Right cardiac atrium (tissue), 5 donors: ENCODE data around the gene ATP2B3. TPM values are rescaled to one million over a fixed set of nuclear protein-coding genes. Genes with fewer than 3 reads are reported as not detected.

Experiments
- ATAC-seq, 2 donors: fragments of 200-7000 bp; cut with Tn5 transposase; one replicate each; pipeline versions ENCODE4 v1.8.0 to v1.9.1; 2020; ENCODE audit warnings: moderate library complexity in 2 of 2, mild to moderate bottlenecking in 1 of 2
- DNase-seq, 3 donors: peaks; one replicate each; pipeline ENCODE4 v3.0.0-alpha.2; 2020
- H3K27ac ChIP-seq: one replicate; pipeline ENCODE4 v1.5.1; 2013; ENCODE audit warnings: mild to moderate bottlenecking, low read length, control low read depth, moderate library complexity
- H3K27me3 ChIP-seq: one replicate; pipeline ENCODE4 v1.6.1; 2013; ENCODE audit not compliant: control insufficient read depth, insufficient read depth
- H3K4me1 ChIP-seq: one replicate; pipeline ENCODE4 v1.6.1; 2013; ENCODE audit warnings: low read length; ENCODE audit not compliant: control insufficient read depth, insufficient read depth
- H3K4me3 ChIP-seq: one replicate; pipeline ENCODE4 v1.5.1; 2013; ENCODE audit warnings: low read length, control low read depth
- H3K9me3 ChIP-seq: one replicate; pipeline ENCODE4 v1.6.1; 2013; ENCODE audit warnings: low read length; ENCODE audit not compliant: control insufficient read depth
- WGBS: extraction: QIAGEN DNeasy Blood & Tissue Kit; methylation state at CpG from one replicate; pipeline ENCODE4 v1.1.7; 2013; 5-methylcytosine and 5-hydroxymethylcytosine counted together
- intact Hi-C, 4 donors: fragments of 100-400 bp; cut with DNase I; formaldehyde crosslinking; loops; one replicate each; pipeline versions ENCODE4 v1.11.0 to v1.14.0; 2022 to 2023
- polyA plus RNA-seq: library from polyadenylated mRNA; stranded (reverse); fragments of 200-250 nt; gene quantifications from one replicate; pipeline ENCODE4 v1.2.3, GENCODE V29; 2013
- total RNA-seq, 4 donors: library from RNA; stranded (reverse); fragmentation: NEBNext Ultra II Directional; extraction: Animal tissue kit (Norgen Biotek cat#: 25700); gene quantifications; one replicate each; pipeline ENCODE4 v1.2.1, GENCODE V29; 2021
- donor health status: healthy with polysubstance abuse.
- donor health status: DM: no; HTN: yes; CAD: no.
- donor health status: DM: no; HTN: no; CAD: no.
- donor health status: DM: no; HTN: yes; CAD: no; lungs with severe emphysema.
- donor health status: DM: yes; HTN: yes; CAD: no.

Gene ATP2B3
- total and polyA plus RNA-seq, 5 donors: under 0.01 TPM; not detected in 4

DNA sequence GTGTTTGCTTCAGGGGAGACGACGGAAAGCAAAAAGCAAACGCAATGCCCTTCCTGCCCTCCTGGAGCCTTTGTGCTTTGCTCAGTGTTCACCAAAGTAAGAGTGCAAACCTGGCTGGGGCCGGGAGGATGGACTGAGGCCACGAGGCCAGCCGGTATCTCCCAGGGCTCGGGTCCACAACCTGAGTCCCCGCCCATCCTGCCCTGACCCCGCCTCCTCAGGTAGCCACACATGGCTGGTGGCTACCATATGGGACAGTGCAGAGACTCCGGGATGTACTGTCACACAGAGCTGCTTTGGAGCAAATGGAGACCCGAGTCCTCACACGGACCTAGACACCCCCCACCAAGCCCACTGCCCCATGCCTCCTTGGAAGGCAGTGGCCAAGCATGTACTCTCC lies 4.8 kb downstream of the ATP2B3 start:
- intact Hi-C loops: no loop called here
- Histone ChIP-seq H3K4me1 (no peaks in the 10 kb centered on the region), H3K27ac (no peak overlapping the region), H3K9me3 (no peaks in the 10 kb centered on the region), H3K27me3 (no peaks in the 10 kb centered on the region), H3K4me3 (no peak overlapping the region)
- 38% methylated on average over 12 of the region's 12 CpGs for WGBS
- ATAC-seq (no peak), DNase-seq (no peak)

DNA sequence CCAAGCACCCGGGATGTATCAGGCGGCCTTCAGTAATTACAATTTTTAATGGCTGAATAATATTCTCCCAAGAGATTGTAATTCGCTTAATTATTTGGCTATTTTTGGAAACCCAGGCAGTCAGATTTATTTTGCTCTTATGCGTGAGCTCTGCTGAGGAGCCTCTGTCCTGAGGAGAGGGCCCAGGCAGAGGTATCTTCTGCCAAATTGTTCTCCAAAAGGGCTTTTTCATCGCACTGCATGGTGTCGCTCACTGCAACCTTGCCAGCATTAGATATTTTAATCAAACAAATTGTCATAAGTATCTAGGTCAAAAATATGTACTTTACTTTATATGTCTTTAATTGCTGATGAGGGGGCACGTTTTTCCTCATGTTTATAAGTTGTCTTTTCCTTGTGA lies 5.8 kb downstream of the ATP2B3 start:
- Histone ChIP-seq H3K27me3 (no peaks in the 10 kb centered on the region), H3K27ac (no peak overlapping the region)
- WGBS: 78% methylated on average over 7 of the region's 7 CpGs

DNA sequence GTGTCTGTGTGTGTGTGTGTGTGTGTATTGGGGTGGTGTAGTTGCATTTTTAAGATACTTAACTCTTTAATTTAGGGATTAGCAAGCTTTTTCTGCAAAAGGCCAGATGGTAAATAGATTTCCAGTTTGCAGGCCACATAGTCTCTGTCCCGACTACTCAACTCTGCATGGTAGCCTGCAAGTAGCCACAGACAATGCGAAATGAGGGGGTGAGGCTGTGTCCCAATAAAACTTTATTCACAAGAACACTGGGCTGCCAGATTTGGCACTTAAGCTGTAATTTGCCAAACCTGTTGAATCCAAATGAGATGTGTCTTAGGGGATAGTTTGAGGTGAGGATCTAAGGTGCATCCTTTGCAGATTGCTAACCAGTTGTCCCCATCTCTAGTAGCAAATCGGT lies 6.8 kb downstream of the ATP2B3 start:
- intact Hi-C loops: no loop called here
- Histone ChIP-seq H3K4me3 (no peak overlapping the region), H3K27me3 (no peaks in the 10 kb centered on the region), H3K4me1 (no peaks in the 10 kb centered on the region), H3K27ac (no peak overlapping the region), H3K9me3 (no peaks in the 10 kb centered on the region)
- ATAC-seq (no peak), DNase-seq (no peak)
- 89% methylated on average over 3 of the region's 3 CpGs for WGBS

More for the DNA sequence above, 5.8 kb downstream of the ATP2B3 start:
- no peak for DNase-seq
- ATAC-seq: no peak
- Histone ChIP-seq H3K4me3 (no peak overlapping the region), H3K9me3 (no peaks in the 10 kb centered on the region), H3K4me1 (no peaks in the 10 kb centered on the region)
- intact Hi-C loops: no loop called here

DNA sequence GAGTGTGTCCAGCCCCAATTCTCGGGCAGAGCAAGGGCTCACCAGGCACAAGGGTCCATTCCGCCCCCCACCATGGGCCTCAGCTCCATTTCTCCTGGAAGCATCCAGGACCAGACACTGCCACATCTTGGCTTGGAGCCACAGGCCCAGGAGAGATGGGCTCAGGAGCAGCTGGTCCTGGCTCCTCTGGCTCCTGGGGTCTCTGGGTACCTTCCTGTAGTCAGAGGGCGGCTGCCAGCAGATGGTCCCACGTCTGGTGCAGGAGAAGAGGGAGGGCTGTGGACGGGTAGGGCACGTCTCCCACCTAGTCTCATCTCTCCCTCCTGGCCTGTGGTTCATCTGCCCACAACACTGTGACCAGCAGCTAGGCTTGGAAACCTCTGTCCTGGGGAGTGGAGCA lies 8.0 kb downstream of the ATP2B3 start:
- H3K27me3 ChIP-seq: no peaks in the 10 kb centered on the region
- DNase-seq: no peak
- no peaks in the 10 kb centered on the region for H3K9me3 ChIP-seq
- no peaks in the 10 kb centered on the region for H3K4me1 ChIP-seq
- H3K4me3 ChIP-seq: no peak overlapping the region
- intact Hi-C loops: no loop called here
- WGBS: 83% methylated on average over 6 of the region's 6 CpGs
- ATAC-seq: no peak
- no peak overlapping the region for H3K27ac ChIP-seq

DNA sequence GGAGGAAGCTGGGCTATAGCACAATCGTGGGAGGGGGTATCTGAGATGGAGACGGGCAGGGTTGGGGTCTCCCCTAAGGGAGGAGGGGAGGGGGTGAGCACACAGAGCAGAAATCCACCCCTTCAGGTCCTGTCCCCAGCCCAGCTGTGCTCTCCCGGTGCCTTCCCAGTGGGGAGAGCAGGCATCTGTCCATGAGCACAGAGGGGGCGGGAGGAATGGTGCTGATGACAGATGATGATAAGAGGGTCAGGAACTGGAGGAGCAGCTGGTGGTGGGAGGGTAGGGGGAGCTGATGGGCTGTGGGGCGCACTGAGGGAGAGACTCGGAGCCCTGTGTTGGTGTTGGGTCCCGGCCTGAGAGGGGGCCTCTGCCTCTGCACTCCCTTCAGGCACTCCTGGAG lies 8.6 kb downstream of the ATP2B3 start:
- H3K4me3 ChIP-seq: no peak overlapping the region
- DNase-seq: no peak
- no peak overlapping the region for H3K27ac ChIP-seq
- intact Hi-C loops: no loop called here
- 44% methylated on average over 7 of the region's 7 CpGs for WGBS
- ATAC-seq: no peak
- H3K27me3 ChIP-seq: no peaks in the 10 kb centered on the region
- H3K9me3 ChIP-seq: no peaks in the 10 kb centered on the region
- H3K4me1 ChIP-seq: no peaks in the 10 kb centered on the region

DNA sequence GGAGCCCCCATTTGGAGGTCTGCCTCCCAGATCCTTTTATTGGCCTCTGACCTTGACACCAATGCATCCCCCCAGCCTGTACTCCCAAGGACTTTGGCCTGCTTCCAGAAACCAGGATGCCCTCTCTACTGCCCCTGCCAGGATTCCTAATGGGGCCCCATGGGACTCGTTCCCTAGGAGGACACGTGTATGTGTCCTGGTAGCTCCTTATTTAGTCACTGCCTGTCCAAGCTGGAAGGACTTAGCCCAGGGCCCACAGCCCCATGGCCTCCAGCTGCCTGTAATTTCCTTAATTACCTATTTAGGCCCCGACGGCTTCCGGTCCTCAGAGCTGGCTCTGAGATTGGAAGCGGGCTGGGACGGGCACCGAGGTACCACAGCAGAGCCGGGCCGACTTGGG lies 9.4 kb downstream of the ATP2B3 start:
- no peak overlapping the region for H3K4me3 ChIP-seq
- no peaks in the 10 kb centered on the region for H3K4me1 ChIP-seq
- H3K27me3 ChIP-seq: no peaks in the 10 kb centered on the region
- no peak for ATAC-seq
- no peaks in the 10 kb centered on the region for H3K9me3 ChIP-seq
- WGBS: 49% methylated on average over 10 of the region's 10 CpGs
- no peak overlapping the region for H3K27ac ChIP-seq
- intact Hi-C loops: no loop called here
- DNase-seq: no peak

DNA sequence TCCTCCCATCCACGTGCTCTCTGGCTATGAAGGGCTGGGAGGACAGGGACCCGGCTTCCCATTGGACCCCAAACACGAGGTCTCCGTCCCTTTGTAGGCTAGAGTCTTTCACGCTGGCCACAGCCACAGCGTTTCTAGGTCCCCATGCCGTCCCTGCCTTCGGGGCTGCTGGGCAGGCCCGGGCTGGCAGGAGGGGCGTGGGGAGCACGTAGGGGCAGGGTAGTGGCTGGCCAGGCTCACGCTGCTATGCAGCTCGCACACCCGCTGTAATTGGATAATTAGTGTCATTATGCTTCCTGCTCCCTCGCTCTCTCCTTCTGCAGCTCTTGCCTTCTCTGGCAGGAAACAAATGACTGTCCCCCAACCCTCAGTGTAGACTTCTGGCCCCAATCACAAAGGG lies 9.8 kb downstream of the ATP2B3 start:
- Histone ChIP-seq H3K4me1 (no peaks in the 10 kb centered on the region), H3K4me3 (no peak overlapping the region), H3K27me3 (no peaks in the 10 kb centered on the region), H3K27ac (no peak overlapping the region), H3K9me3 (no peaks in the 10 kb centered on the region)
- intact Hi-C loops: no loop called here
- 76% methylated on average over 15 of the region's 15 CpGs for WGBS
- no peak for DNase-seq
- no peak for ATAC-seq

DNA sequence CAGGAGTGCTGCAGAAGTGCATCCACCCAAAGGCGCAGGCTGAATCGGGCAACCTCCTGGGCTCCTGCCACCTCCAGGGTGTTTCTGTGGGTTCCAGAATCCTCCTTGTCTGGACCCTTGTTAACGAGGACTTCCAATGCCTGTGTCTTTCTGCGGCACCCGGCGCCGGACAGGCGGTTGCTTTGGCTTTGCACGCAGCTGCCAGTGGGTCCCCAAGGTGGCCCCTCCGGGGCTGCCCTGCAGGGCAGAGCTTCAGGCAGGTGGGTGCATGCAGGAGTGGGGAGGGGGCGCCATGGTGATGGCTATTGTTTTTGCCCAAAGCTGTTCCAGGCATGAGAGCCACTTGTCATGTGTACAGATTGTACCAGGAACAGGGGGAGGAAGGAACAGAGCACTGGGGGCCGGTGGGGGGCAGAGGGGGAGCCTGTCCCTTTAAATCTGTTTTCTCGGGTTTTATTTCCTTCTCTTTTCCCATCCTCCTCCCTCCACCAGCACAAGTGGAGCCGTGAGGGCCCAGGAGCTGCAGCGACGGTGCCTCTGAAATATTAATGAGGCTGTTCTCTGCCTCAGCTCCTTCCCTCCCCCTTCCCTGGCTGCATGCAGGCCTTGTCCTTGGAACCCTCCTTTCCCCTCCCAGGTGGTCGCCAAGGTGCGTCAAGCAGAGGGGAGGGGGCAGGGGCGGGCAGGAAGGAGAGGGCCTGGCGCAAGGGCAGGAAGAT lies 13.1 kb downstream of the ATP2B3 start:
- 73% methylated on average over 18 of the region's 20 CpGs for WGBS
- no peak for DNase-seq
- H3K4me3 ChIP-seq: no peak overlapping the region
- intact Hi-C loops: no loop called here
- no peak overlapping the region for H3K27ac ChIP-seq
- no peaks in the 10 kb centered on the region for H3K9me3 ChIP-seq
- ATAC-seq: no peak
- no peaks in the 10 kb centered on the region for H3K4me1 ChIP-seq
- H3K27me3 ChIP-seq: no peaks in the 10 kb centered on the region

DNA sequence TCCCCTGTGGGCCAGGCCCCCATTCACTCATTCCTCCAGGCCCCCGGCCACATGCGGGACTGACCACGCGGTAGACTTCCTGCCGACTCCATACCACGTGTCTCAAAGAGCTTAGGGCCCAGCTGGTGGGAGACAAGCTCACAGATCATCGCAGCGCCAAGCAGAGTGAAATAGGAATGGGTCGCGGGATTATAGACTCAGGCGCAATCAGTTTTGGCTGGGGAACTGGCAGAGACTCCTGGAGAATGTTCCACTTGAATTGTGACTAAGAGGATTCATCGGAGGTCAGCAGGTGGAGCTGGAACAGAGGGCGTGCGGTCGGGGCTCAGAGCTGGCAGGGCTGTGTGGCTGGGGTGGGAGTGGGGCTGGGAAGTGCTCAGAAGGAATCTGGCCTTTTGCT lies 15.6 kb downstream of the ATP2B3 start:
- Histone ChIP-seq H3K27ac (no peak overlapping the region), H3K27me3 (no peaks in the 10 kb centered on the region), H3K4me1 (no peaks in the 10 kb centered on the region), H3K9me3 (no peaks in the 10 kb centered on the region), H3K4me3 (no peak overlapping the region)
- WGBS: 57% methylated on average over 15 of the region's 15 CpGs
- ATAC-seq (no peak), DNase-seq (no peak)
- intact Hi-C loops: no loop called here

DNA sequence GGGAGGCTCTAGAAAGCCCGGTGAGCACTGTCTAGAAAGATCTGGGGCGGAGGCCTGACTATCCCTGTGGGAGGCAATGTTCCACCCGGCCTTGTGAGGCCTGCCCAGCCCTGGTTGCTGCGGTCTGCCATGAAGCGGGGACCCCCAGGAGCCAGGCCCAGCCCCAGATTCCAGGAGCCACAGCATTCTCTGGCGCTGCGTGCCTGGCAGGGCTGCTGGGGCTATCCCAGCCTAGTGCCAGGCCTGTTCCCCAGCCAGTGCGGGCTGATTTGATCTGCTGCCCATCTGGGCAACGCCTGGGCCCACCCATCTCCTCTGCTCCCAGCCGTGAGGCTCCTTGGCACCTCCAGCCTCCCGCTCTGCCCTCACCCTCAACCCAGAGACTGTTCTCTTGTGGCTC lies 19.6 kb downstream of the ATP2B3 start:
- H3K27ac ChIP-seq: no peak overlapping the region
- H3K4me1 ChIP-seq: no peaks in the 10 kb centered on the region
- H3K9me3 ChIP-seq: no peaks in the 10 kb centered on the region
- intact Hi-C loops: no loop called here
- H3K27me3 ChIP-seq: no peaks in the 10 kb centered on the region
- DNase-seq: no peak
- 87% methylated on average over 11 of the region's 11 CpGs for WGBS
- ATAC-seq: no peak
- H3K4me3 ChIP-seq: no peak overlapping the region

DNA sequence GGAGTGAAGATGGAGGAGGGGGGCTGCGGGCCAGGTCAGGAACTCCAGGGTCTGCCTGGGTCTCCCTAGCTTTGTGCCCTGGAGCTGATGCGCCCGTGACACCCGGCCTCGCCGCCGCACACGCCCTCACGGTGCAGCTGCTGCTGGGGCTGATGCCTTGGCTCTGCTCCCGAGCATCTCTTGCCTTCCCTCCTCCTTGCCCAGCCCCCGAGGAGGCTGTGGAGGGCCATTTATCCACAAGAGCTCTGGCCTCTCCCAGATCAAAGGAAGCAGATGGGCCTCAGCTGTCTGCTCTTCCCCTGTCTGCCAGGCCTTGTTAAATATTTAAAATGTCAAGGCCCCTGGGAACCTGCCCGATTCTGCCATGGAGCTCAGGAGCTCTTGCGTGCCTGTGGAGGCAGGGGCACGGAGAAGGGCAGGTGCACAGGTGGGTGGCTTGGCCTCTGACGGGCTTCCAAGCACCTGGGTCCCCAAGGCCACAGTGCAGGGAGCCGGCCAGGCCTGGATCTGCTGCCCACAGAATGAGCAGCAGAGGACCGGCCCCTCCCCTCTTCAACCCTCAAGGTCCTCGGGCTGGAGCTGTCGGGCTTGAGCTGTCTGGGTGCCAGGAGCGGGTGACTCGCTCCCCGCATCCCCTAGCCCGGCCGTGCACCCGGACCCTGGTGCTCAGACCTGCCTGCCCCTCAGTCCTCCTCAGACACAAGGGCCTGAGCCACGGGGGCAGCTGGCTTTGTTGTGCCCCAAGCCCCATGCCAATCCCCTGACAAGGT lies 20.3 kb downstream of the ATP2B3 start:
- WGBS: 76% methylated on average over 26 of the region's 26 CpGs
- intact Hi-C loops: no loop called here

More for the DNA sequence above, 20.3 kb downstream of the ATP2B3 start:
- H3K27ac ChIP-seq: no peak overlapping the region
- H3K4me3 ChIP-seq: no peak overlapping the region
- DNase-seq: no peak
- no peak for ATAC-seq
- H3K27me3 ChIP-seq: no peaks in the 10 kb centered on the region
- H3K9me3 ChIP-seq: no peaks in the 10 kb centered on the region
- no peaks in the 10 kb centered on the region for H3K4me1 ChIP-seq
